Neural cell (in vitro differentiated cells): ENCODE measurements around the gene LINGO4. TPM values are rescaled to one million over a fixed set of nuclear protein-coding genes. Genes with fewer than 3 reads are reported as not detected.
"Not testable (repeated sequence)": the region's sequence is repeated elsewhere in the genome, so short reads cannot be mapped to it uniquely, and the experiment has no call there.

ENCODE experiments used
- H2AFZ ChIP-seq: fragments of 200-600, 300-800 bp; sonication (generic), shearing (Covaris generic); 2 replicates; pipeline ENCODE4 v1.6.0; 2014; ENCODE audit warnings: low read depth, mild to moderate bottlenecking, antibody characterized with exemption, low read length, moderate library complexity
- H3F3A ChIP-seq: fragments of 200-600 bp; shearing (Covaris generic); 2 replicates; pipeline ENCODE4 v1.6.1; 2016; ENCODE audit warnings: mild to moderate bottlenecking, moderate library complexity, mixed read lengths, antibody characterized with exemption, low read length; ENCODE audit not compliant: insufficient read depth, poor library complexity, severe bottlenecking
- H3K27ac ChIP-seq: fragments of 200-600, 300-800 bp; sonication (generic), shearing (Covaris generic); 2 replicates; pipeline ENCODE4 v1.5.1; 2014; ENCODE audit warnings: mild to moderate bottlenecking, low read length, moderate library complexity
- H3K27me3 ChIP-seq: fragments of 300-800, 200-600 bp; sonication (generic), shearing (Covaris generic); 2 replicates; pipeline ENCODE4 v1.6.0; 2014; ENCODE audit warnings: mild to moderate bottlenecking, low read depth, low read length, moderate library complexity; ENCODE audit not compliant: insufficient read depth
- H3K36me3 ChIP-seq: fragments of 300-800, 200-600 bp; sonication (generic), shearing (Covaris generic); 2 replicates; pipeline ENCODE4 v1.5.1; 2014; ENCODE audit warnings: mild to moderate bottlenecking, antibody characterized with exemption, low read length, moderate library complexity; ENCODE audit not compliant: insufficient read depth
- H3K4me2 ChIP-seq: fragments of 300-800, 200-600 bp; sonication (generic), shearing (Covaris generic); 2 replicates; pipeline ENCODE4 v1.6.0; 2014; ENCODE audit warnings: mild to moderate bottlenecking, low read length
- H3K4me3 ChIP-seq: fragments of 300-800, 200-600 bp; sonication (generic), shearing (Covaris generic); 2 replicates; pipeline ENCODE4 v1.5.1; 2014; ENCODE audit warnings: mild to moderate bottlenecking, low read length, moderate library complexity
- H3K79me2 ChIP-seq: fragments of 200-600 bp; shearing (Covaris generic); replicated peaks from 2 replicates; pipeline ENCODE4 v1.6.0; 2014; ENCODE audit warnings: mild to moderate bottlenecking, low read length, moderate library complexity; ENCODE audit not compliant: insufficient read depth
- H3K9ac ChIP-seq: fragments of 300-800, 200-600 bp; sonication (generic), shearing (Covaris generic); 2 replicates; pipeline ENCODE4 v1.6.1; 2016; ENCODE audit warnings: mild to moderate bottlenecking, low read length, mixed read lengths
- H3K9me2 ChIP-seq: fragments of 200-600 bp; shearing (Covaris generic); 2 replicates; pipeline ENCODE4 v1.6.1; 2016; ENCODE audit warnings: mild to moderate bottlenecking, low read length, mixed read lengths; ENCODE audit not compliant: insufficient read depth
- H3K9me3 ChIP-seq: fragments of 200-600, 300-800 bp; sonication (generic), shearing (Covaris generic); 2 replicates; pipeline ENCODE4 v1.6.1; 2016; ENCODE audit warnings: mild to moderate bottlenecking, mixed run types, low read length, moderate library complexity, mixed read lengths
- H4K20me1 ChIP-seq: fragments of 200-600 bp; shearing (Covaris generic); 2 replicates; pipeline ENCODE4 v1.6.1; 2016; ENCODE audit warnings: mild to moderate bottlenecking, mixed run types; ENCODE audit not compliant: insufficient read depth
- EP300 ChIP-seq: fragments of 450-650 bp; conservative IDR thresholded peaks from 2 replicates; pipeline ENCODE4 v1.6.1; 2014; ENCODE audit warnings: antibody characterized with exemption, mild to moderate bottlenecking, moderate library complexity; ENCODE audit not compliant: poor library complexity, severe bottlenecking
- EZH2 ChIP-seq: fragments of 200-600, 300-800 bp; shearing (Covaris generic), sonication (generic); IDR thresholded peaks from 2 replicates; pipeline ENCODE4 v1.6.1; 2014; ENCODE audit warnings: antibody characterized with exemption, low read length, borderline replicate concordance, mild to moderate bottlenecking; ENCODE audit not compliant: insufficient read depth, poor library complexity, severe bottlenecking
- MXI1 ChIP-seq: fragments of 450-650 bp; conservative IDR thresholded peaks from 2 replicates; pipeline ENCODE4 v1.6.1; 2014; ENCODE audit warnings: antibody characterized with exemption, mild to moderate bottlenecking; ENCODE audit not compliant: poor library complexity, severe bottlenecking
- POLR2AphosphoS5 ChIP-seq: IDR thresholded peaks from 2 replicates; pipeline ENCODE4 v1.6.1; 2012
- RAD21 ChIP-seq: fragments of 450-650 bp; conservative IDR thresholded peaks from 2 replicates; pipeline ENCODE4 v1.6.1; 2014; ENCODE audit warnings: antibody characterized with exemption, mild to moderate bottlenecking, moderate library complexity
- REST ChIP-seq: IDR thresholded peaks from 2 replicates; pipeline ENCODE4 v1.6.1; 2012; ENCODE audit warnings: borderline replicate concordance
- SMC3 ChIP-seq: fragments of 450-650 bp; conservative IDR thresholded peaks from 2 replicates; pipeline ENCODE4 v1.6.1; 2014; ENCODE audit warnings: antibody characterized with exemption, mild to moderate bottlenecking, moderate library complexity; ENCODE audit not compliant: poor library complexity
- TAF1 ChIP-seq: IDR thresholded peaks from 2 replicates; pipeline ENCODE4 v1.6.1; 2012; ENCODE audit warnings: low read depth
- polyA plus RNA-seq: library from polyadenylated mRNA; depleted of rRNA; stranded (reverse); fragments of >200 nt; gene quantifications from 2 replicates; pipeline ENCODE4 v1.2.3, GENCODE V29; 2014
- TF ChIP-seq, protein P1 (sequence below): fragments of 450-650 bp; IDR thresholded peaks from 2 replicates; pipeline ENCODE4 v1.5.1; 2014; ENCODE audit warnings: antibody characterized with exemption, mild to moderate bottlenecking, moderate library complexity; ENCODE audit not compliant: poor library complexity, severe bottlenecking

LINGO4 gene
- polyA plus RNA-seq, 1 donor from 2014 or later: not detected

DNA sequence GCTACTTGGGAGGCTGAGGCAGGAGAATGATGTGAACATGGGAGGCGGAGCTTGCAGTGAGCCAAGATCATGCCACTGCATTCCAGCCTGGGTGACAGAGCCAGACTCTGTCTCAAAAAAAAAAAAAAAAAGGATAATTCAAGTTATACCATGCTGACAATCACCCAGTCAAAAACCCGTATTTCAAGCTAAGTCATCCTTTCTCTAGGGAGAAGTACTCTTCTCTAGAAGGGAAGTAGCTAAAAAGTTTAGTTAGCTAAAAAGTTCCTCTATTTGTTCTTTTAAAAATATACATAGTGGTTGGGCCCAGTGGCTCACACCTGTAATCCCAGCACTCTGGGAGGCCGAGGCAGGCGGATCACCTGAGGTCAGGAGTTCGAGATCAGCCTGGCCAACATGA lies 24.5 kb downstream of the LINGO4 start:
- H3K4me2 ChIP-seq, H3K9me3 ChIP-seq, H2AFZ ChIP-seq, H3K9me2 ChIP-seq, H3K9ac ChIP-seq, H3K27ac ChIP-seq, H3K4me3 ChIP-seq, H3F3A ChIP-seq, H3K79me2 ChIP-seq, H3K36me3 ChIP-seq, H3K27me3 ChIP-seq, H4K20me1 ChIP-seq: not testable (repeated sequence)

GRCh38 chr1:151779852-151780251 lies 25.4 kb downstream of the LINGO4 start:
- no peak overlapping the region for H3K4me3 ChIP-seq
- no peaks in the 10 kb centered on the region for H3K9me3 ChIP-seq
- H3F3A ChIP-seq: no peaks in the 10 kb centered on the region
- no peak overlapping the region for H3K27ac ChIP-seq
- no peaks in the 10 kb centered on the region for H3K79me2 ChIP-seq
- peaks cover 7% of the 10 kb centered on the region for H3K36me3 ChIP-seq
- H3K9ac ChIP-seq: no peak overlapping the region
- H4K20me1 ChIP-seq: no peaks in the 10 kb centered on the region
- H2AFZ ChIP-seq: no peak overlapping the region
- no peak for TF ChIP-seq TAF1
- TF ChIP-seq, protein P1, sequence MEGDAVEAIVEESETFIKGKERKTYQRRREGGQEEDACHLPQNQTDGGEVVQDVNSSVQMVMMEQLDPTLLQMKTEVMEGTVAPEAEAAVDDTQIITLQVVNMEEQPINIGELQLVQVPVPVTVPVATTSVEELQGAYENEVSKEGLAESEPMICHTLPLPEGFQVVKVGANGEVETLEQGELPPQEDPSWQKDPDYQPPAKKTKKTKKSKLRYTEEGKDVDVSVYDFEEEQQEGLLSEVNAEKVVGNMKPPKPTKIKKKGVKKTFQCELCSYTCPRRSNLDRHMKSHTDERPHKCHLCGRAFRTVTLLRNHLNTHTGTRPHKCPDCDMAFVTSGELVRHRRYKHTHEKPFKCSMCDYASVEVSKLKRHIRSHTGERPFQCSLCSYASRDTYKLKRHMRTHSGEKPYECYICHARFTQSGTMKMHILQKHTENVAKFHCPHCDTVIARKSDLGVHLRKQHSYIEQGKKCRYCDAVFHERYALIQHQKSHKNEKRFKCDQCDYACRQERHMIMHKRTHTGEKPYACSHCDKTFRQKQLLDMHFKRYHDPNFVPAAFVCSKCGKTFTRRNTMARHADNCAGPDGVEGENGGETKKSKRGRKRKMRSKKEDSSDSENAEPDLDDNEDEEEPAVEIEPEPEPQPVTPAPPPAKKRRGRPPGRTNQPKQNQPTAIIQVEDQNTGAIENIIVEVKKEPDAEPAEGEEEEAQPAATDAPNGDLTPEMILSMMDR: no peak
- TF ChIP-seq REST: no peak
- no peak for TF ChIP-seq MXI1
- TF ChIP-seq EP300: no peak
- no peak for TF ChIP-seq SMC3
- TF ChIP-seq POLR2AphosphoS5: no peak
- TF ChIP-seq RAD21: no peak
- no peak for TF ChIP-seq EZH2
- no peaks in the 10 kb centered on the region for H3K9me2 ChIP-seq
- H3K4me2 ChIP-seq: no peak overlapping the region
- H3K27me3 ChIP-seq: no peaks in the 10 kb centered on the region

- H4K20me1 ChIP-seq: no peaks in the 10 kb centered on the region
- H3K4me2 ChIP-seq: no peak overlapping the region
- peaks cover 7% of the 10 kb centered on the region for H3K36me3 ChIP-seq
- no peaks in the 10 kb centered on the region for H3K9me2 ChIP-seq
- H3K27ac ChIP-seq: no peak overlapping the region
- no peak overlapping the region for H3K9ac ChIP-seq
- H3K9me3 ChIP-seq: no peaks in the 10 kb centered on the region
- no peaks in the 10 kb centered on the region for H3K79me2 ChIP-seq
- TF ChIP-seq RAD21 (no peak), POLR2AphosphoS5 (no peak), EP300 (no peak), MXI1 (no peak), TAF1 (no peak), EZH2 (no peak), REST (no peak)
- no peaks in the 10 kb centered on the region for H3F3A ChIP-seq
- no peak overlapping the region for H3K4me3 ChIP-seq
- no peaks in the 10 kb centered on the region for H3K27me3 ChIP-seq
- H2AFZ ChIP-seq: no peak overlapping the region
These were observed 27.9 kb downstream of the LINGO4 start for GRCh38 chr1:151777317-151777716.
